GM11168 (cell line): ENCODE measurements around the gene NLRC5.

ENCODE experiments used
- in situ Hi-C: fragments of 300-500 bp; cut with MboI; formaldehyde crosslinking; loops from one replicate; pipeline ENCODE4 v1.12.0; 2022; ENCODE audit warnings: low sequenced_read_pairs; ENCODE audit not compliant: unreplicated experiment

NLRC5 gene

GRCh38 chr16:57017251-57017650 lies 27.9 kb downstream of the NLRC5 start:
- in situ Hi-C loops = no loop called here

- in situ Hi-C loops = no loop called here
These were observed 30.4 kb downstream of the NLRC5 start for GRCh38 chr16:57019746-57020145.

- in situ Hi-C loops = no loop called here
These were observed 31.3 kb downstream of the NLRC5 start for GRCh38 chr16:57020651-57021050.

GRCh38 chr16:57021757-57022156 lies 32.4 kb downstream of the NLRC5 start:
- in situ Hi-C loops = no loop called here

GRCh38 chr16:57022445-57022844 lies 33.1 kb downstream of the NLRC5 start:
- in situ Hi-C loops = no loop called here

GRCh38 chr16:57023541-57024249 lies 34.3 kb downstream of the NLRC5 start:
- in situ Hi-C loops = no loop called here

GRCh38 chr16:57024894-57025680 lies 35.7 kb downstream of the NLRC5 start:
- in situ Hi-C loops = no loop called here

- in situ Hi-C loops = no loop called here
These were observed 36.8 kb downstream of the NLRC5 start for GRCh38 chr16:57025941-57026777.

- in situ Hi-C loops = no loop called here
These were observed 37.4 kb downstream of the NLRC5 start for GRCh38 chr16:57026778-57027062.

- in situ Hi-C loops = no loop called here
These were observed 37.7 kb downstream of the NLRC5 start for GRCh38 chr16:57027067-57027466.

- in situ Hi-C loops = no loop called here
These were observed 38.7 kb downstream of the NLRC5 start for GRCh38 chr16:57028086-57028485.

GRCh38 chr16:57029161-57030160 lies 40.1 kb downstream of the NLRC5 start:
- in situ Hi-C loops = no loop called here

- in situ Hi-C loops = no loop called here
These were observed 41.1 kb downstream of the NLRC5 start for GRCh38 chr16:57030346-57030902.

- in situ Hi-C loops = no loop called here
These were observed 41.8 kb downstream of the NLRC5 start for GRCh38 chr16:57031156-57031555.

- in situ Hi-C loops = no loop called here
These were observed 43.0 kb downstream of the NLRC5 start for GRCh38 chr16:57032346-57032745.

GRCh38 chr16:57032931-57033330 lies 43.6 kb downstream of the NLRC5 start:
- in situ Hi-C loops = no loop called here

- in situ Hi-C loops = no loop called here
These were observed 47.0 kb downstream of the NLRC5 start for GRCh38 chr16:57036315-57036714.

- in situ Hi-C loops = no loop called here
These were observed 47.6 kb downstream of the NLRC5 start for GRCh38 chr16:57036945-57037344.

GRCh38 chr16:57038166-57038565 lies 48.8 kb downstream of the NLRC5 start:
- in situ Hi-C loops = no loop called here
